ENCODE results near the gene WSCD1. TPM values are rescaled to one million over a fixed set of nuclear protein-coding genes. Genes with fewer than 3 reads are reported as not detected.

WSCD1 gene
- 10 to 100 TPM in 3 of 4 donors, 1 to 10 TPM in 1; 5.2 to 14.6 (median 12.8) TPM for polyA plus RNA-seq (ENCODE audit: insufficient read length in 4 of 4)

- DNase-seq (ENCODE audit: low read depth in 4 of 4, low spot score in 3 of 4) = no peak
These were observed at the start of gene WSCD1 for GRCh38 chr17:6069539-6070429. TSS of gene WSCD1 (plus strand) at chr17:6070379. CDS start at chr17:6080659, 10,280 bp downstream.

DNA sequence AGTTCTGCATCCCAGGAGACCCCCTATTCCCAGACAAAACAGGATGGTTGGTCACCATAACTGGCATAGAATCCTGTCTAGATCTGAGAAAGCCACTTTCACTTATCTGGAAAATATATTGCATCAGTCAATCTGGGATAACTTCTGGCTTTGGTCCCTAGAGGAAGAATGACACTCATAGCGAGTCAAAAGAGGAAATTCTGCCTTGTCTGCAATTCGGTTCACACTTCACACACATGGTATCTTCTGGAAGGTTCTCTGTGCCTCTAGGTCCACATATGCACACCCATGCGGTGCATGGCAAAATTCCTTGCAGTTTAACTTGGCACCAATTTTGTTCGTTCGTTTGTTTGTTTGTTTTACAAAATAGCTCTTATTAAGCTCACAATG, 49.2 kb upstream of the WSCD1 start:
- no peak for DNase-seq (ENCODE audit: low read depth in 4 of 4, low spot score in 3 of 4)

GRCh38 chr17:6021627-6022026, 48.6 kb upstream of the WSCD1 start:
- no peak for DNase-seq (ENCODE audit: low read depth in 4 of 4, low spot score in 3 of 4)

DNA sequence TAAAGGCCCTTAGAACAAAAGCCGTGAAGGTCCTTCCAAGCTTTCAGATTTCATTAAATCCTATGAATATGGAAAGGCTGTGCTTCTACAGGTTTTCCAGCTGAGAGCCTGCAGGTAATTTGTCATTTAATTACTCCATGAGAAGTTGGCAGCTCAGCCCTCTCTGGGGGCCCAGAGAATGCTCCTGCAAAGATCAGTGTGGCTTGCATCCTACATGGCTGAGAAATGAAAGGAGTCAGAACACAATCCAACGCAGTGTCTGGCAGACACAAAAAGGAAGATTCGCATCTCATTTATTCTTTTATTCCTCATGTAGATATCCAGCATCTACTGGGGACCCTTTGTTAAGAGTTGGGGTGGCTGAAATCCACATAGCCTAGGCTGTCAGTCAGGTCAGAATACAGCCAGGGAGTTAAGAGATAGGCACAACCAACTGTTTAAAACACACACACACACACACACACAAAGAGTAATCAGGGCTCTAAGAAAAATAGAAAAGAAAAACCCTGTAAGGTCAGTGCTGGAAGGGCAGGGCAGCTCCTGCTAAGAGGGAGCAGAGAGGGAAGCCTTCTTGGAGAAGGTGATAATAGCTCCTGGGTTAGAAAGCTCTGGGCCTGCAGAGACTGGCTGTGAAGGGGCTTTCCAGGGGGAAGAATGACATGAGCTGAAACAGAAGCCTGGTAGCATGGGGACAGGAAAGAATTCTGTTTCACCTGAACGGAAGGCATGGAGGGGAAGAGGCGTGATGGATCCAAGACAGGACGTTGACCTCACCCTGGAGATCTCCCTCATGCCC, 46.9 kb upstream of the WSCD1 start:
- no peak for DNase-seq (ENCODE audit: low read depth in 4 of 4, low spot score in 3 of 4)

DNA sequence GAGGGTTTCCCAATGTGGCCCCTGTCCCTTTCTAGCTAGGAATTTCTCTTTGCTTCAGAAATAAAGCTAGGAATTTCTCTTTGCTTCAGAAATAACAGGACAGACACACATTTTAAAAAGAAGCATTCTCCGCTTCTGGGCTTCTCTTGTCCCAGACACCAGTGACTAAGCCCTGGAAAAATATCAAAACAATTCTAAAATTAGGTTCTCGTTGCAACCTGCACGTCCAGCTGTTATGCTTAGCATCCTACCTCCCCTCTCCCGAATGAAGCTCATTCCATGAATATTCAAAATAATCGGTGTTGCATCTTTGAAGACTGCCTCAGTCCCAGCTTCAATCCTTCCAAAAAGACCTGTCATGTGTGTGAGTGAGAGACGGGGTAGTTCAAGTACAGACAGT, 45.6 kb upstream of the WSCD1 start:
- DNase-seq (ENCODE audit: low read depth in 4 of 4, low spot score in 3 of 4) = no peak

DNA sequence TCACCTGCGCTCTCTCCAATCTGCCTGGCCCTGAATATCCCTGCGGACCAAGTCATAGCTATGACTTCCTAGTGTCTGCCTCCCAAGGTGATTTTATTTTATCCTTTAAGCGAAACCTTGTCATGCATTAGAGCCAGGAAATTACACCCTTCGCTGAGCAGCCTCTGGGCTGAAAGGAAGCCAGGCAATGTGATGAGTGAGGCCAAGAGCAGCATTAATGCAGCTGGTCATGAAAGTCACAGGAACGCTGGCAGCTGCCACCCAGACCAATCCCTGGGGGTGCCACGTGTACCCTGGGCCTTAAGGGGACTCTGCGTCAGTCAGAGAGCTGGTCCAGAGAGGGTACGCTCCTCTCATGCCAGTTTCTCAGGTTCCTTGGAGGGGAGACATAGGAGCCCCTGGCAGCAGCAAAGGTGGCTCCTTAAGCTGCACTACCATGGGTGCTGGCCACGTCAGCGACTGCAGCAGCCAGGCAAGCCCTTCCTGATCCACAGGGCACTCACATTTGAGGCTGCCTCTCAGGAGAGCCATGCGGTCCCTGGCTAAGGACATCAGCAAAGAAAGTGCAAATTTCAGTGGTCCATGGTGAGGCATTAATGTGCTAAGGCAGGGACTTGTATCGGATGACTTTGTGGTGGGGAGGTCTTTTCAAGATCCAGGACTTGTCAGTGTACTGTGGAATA, 42.7 kb upstream of the WSCD1 start:
- DNase-seq (ENCODE audit: low read depth in 4 of 4, low spot score in 3 of 4) = peak; percentile 16 to 39 (median 33)

- no peak for DNase-seq (ENCODE audit: low read depth in 4 of 4, low spot score in 3 of 4)
These were observed 41.9 kb upstream of the WSCD1 start for GRCh38 chr17:6028294-6028693.

DNA sequence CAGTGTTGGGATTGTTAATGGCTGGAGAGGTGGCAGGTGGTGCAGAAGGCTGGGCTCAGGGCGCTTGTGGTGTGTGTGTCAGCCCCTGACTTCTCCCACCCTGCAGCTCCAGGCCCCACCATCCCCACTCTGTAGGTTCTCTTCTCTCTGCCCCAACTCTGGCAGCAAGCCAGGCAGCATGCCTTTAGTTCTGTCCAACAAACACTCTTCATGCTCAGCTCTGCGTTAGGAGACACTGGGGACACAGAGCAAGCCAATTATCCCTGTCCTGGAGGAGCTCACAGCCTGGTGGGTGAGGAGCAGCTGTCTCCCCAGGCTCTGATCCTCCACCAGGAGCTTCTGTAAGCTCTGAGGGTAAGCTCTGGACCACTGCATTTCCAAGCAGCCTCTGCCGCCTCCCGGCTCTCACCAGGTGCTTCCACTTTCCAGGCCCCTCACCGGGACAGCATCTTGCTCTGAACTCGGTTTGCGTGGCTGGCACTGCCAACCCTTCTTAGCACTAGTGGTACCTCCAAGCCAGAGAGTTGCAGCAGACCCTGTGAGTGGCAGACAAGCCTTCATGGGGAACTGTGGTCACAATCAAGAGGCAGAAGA, 34.3 kb upstream of the WSCD1 start:
- no peak for DNase-seq (ENCODE audit: low read depth in 4 of 4, low spot score in 3 of 4)

DNA sequence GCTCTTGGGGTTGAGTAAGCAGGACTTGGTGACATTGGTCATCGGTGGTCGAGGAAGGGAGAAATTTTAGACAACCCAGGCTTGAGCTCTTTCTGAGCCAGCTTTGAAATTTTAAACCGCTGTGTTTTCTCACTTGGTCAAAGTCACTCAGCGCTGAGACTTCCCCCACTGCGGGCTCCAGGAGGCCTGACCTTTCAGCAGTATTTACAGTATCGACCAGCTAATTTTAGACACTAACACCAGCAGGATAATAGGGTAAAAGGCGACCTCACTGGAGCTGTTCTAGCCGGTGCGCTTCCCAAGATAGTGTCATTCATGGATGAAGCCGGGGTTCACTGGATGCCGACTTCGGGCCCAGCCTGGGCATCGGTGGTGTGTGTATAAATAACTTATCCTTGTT, 29.7 kb upstream of the WSCD1 start:
- DNase-seq (ENCODE audit: low read depth in 4 of 4, low spot score in 3 of 4) = no peak

GRCh38 chr17:6041246-6041645, 28.9 kb upstream of the WSCD1 start:
- DNase-seq (ENCODE audit: low read depth in 4 of 4, low spot score in 3 of 4) = no peak

DNA sequence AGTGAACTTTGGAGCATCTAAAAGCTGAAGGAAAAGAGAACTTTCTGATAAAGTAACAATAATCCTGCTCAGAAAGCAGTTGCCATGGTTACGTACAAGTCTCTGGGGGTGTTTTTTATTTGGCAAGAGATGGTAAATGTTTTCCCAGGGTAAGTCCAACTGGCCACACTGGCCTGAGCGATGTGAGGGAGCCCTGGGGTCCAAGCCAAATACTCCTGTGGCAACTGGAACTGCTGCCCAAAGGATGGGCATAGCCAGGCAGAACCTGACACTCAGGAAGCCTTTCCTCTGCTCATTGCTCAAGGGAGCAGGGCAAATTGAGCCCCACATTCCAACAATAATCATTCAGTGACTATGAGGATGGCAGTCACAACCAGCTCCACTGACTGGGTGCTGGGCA, 26.8 kb upstream of the WSCD1 start:
- no peak for DNase-seq (ENCODE audit: low read depth in 4 of 4, low spot score in 3 of 4)

DNA sequence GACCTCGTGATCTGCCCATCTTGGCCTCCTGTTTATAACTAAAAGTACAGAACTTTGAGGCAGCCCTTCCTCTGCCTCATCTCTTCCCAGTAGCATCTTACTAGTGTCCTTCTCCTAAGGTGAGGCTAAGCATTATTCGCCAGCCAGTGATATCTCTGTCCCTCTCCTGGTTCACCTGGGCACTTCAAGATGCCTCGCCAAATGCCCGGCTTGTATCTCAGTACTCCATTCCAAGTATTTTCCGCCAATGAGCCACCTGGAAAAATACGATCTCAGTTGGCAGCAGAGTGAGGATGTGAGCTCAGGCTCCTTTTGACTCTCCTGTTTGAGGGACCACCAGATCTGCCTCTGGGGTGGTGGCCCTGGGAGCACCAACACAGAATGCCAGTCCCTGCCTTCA, 25.9 kb upstream of the WSCD1 start:
- no peak for DNase-seq (ENCODE audit: low read depth in 4 of 4, low spot score in 3 of 4)

DNA sequence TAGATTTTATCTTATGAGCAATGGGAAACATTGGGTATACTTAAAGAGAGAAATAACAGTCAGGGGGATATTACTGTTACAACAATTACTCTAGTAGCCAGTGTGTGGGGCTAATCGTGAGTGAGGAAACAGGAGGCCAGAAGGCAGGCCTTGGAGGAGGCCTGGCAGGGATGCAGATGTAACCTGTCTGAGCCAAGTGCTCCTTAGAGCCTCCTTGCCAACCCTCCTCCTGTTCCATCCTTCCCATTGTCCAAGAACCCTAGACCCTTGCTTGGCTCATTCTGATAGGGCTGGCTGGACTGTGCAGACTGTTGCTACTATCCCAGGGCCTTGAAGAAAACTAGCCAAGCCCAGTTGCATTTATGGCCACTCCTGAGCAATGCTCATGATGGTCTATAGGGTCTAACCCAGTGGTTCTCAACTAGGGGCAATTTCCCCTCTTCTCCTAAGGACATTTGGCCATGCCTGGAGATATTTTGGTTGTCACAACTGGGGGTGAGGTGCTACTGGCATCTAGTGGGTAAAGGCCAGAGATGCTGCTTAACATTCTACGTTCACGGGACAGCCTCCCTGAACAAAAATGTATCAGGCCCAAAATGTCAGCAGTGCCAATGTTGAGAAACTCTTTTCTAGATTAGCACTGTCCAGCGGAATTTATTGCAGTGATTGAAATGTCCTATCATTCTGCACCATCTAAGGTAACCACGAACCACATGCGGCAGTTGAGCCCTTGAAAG, 24.4 kb upstream of the WSCD1 start:
- no peak for DNase-seq (ENCODE audit: low read depth in 4 of 4, low spot score in 3 of 4)

- DNase-seq (ENCODE audit: low read depth in 4 of 4, low spot score in 3 of 4) = no peak
These were observed 23.7 kb upstream of the WSCD1 start for GRCh38 chr17:6046431-6046830.

DNA sequence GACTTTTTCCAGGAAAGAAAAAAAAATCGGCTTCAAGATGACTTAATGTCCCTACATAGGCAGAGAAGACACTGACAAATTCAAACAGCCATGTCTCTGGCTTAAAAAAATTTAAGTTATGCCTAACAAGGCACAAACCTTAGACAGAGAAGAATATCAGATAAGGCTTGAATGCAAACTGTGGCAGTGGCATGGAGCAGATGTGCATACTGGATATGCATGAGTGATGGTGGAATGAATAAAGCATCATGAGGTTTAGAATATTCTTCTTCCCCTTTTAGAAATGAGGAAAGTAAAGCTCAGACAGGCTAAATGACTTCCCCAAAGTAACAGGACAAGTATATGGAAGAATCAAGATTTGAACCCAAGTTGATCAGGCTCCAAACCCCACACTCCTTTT, 23.2 kb upstream of the WSCD1 start:
- DNase-seq (ENCODE audit: low read depth in 4 of 4, low spot score in 3 of 4) = no peak

- no peak for DNase-seq (ENCODE audit: low read depth in 4 of 4, low spot score in 3 of 4)
These were observed 22.2 kb upstream of the WSCD1 start for GRCh38 chr17:6047966-6048365.

GRCh38 chr17:6048486-6048885, 21.7 kb upstream of the WSCD1 start:
- DNase-seq (ENCODE audit: low read depth in 4 of 4, low spot score in 3 of 4) = no peak

GRCh38 chr17:6052926-6053325, 17.3 kb upstream of the WSCD1 start:
- DNase-seq (ENCODE audit: low read depth in 4 of 4, low spot score in 3 of 4) = no peak

- DNase-seq (ENCODE audit: low read depth in 4 of 4, low spot score in 3 of 4) = no peak
These were observed 15.8 kb upstream of the WSCD1 start for GRCh38 chr17:6054372-6054771.

DNA sequence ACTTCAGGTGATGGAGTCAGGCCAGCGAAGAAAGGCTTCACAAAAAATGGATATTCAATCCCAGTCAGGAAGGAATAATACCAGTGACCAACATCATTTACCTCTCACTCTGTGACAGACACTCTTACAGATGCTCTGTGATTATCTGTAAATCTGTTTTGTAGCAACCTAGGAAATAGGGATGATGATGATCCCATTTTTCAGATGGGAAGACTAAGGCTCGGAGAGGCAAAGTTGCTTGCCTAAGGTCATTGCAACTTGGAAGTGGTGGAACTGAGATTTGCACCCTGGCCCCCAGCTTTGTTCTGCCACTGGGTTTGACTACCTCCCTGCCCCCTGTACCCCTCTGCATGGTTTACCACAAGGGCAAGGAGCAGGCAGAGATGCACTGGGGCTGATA, 14.1 kb upstream of the WSCD1 start:
- DNase-seq (ENCODE audit: low read depth in 4 of 4, low spot score in 3 of 4) = no peak
